ENCODE results near the gene TUG1.

The TUG1 gene

DNA sequence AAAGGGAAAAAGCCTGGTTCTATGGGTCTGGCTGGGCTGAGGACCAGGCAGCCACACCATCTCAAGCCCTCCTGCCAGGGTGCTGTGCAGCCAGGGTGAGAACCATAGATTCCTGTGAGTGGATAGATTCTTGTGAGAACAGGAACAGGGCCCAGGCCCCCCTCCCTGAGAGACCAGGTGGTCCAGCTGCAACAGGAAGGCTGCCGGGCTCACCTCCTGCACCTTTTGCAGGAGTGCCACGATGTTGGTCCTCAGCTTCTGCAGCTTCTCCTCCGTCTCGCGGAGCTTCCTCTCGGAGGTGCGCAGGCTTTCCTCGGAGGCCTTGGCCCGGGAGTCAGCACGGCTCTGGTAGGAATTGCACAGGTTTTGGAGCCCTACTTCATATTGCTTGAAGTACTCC is 41.3 kb upstream of the TUG1 start:
- Histone ChIP-seq H3K36me3 (ENCODE audit: insufficient read depth) (no peaks in the 10 kb centered on the region), H3K27ac (no peak overlapping the region), H3K4me3 (IDR thresholded peaks at IDR 0.05; ENCODE audit: insufficient read depth, low read depth, low read length) (no peak overlapping the region), H4K20me1 (ENCODE audit: insufficient read depth) (no peaks in the 10 kb centered on the region), H3K79me2 (ENCODE audit: insufficient read depth, low read depth) (no peaks in the 10 kb centered on the region), H2AFZ (ENCODE audit: low read depth) (no peak overlapping the region), H3K27me3 (ENCODE audit: insufficient read depth, low read depth) (no peaks in the 10 kb centered on the region), H3K4me1 (ENCODE audit: low read depth, poor library complexity, severe bottlenecking) (no peaks in the 10 kb centered on the region), H3K9ac (no peak overlapping the region), H3K4me2 (no peak overlapping the region)
- TF ChIP-seq, protein P1, sequence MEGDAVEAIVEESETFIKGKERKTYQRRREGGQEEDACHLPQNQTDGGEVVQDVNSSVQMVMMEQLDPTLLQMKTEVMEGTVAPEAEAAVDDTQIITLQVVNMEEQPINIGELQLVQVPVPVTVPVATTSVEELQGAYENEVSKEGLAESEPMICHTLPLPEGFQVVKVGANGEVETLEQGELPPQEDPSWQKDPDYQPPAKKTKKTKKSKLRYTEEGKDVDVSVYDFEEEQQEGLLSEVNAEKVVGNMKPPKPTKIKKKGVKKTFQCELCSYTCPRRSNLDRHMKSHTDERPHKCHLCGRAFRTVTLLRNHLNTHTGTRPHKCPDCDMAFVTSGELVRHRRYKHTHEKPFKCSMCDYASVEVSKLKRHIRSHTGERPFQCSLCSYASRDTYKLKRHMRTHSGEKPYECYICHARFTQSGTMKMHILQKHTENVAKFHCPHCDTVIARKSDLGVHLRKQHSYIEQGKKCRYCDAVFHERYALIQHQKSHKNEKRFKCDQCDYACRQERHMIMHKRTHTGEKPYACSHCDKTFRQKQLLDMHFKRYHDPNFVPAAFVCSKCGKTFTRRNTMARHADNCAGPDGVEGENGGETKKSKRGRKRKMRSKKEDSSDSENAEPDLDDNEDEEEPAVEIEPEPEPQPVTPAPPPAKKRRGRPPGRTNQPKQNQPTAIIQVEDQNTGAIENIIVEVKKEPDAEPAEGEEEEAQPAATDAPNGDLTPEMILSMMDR (conservative IDR thresholded peaks at IDR 0.05; ENCODE audit: low read depth, low read length) = no peak

DNA sequence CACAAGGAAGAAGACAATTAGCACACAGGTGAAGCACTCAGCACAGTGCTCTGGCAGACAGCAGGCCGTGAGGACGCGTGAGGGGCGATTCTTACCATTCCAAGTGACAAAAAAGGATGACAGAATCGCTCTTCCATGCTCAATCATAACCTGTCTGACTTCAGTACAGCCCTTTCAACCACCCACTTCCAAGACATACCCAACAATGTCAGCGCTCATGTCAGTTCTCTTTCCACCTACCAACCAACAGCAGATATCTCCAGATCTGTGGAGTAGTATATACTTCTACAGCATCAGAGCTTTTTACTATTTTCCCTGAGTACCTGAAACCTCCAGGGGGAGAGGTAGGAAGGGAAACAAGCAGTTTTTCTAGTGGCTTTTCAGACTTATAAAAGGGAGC is 40.7 kb upstream of the TUG1 start:
- no peak overlapping the region for H3K9ac ChIP-seq
- TF ChIP-seq, protein P1 (conservative IDR thresholded peaks at IDR 0.05; ENCODE audit: low read depth, low read length) = no peak
- no peaks in the 10 kb centered on the region for H3K27me3 ChIP-seq (ENCODE audit: insufficient read depth, low read depth)
- H3K4me1 ChIP-seq (ENCODE audit: low read depth, poor library complexity, severe bottlenecking) = no peaks in the 10 kb centered on the region
- H3K79me2 ChIP-seq (ENCODE audit: insufficient read depth, low read depth) = no peaks in the 10 kb centered on the region
- no peak overlapping the region for H3K4me3 ChIP-seq (IDR thresholded peaks at IDR 0.05; ENCODE audit: insufficient read depth, low read depth, low read length)
- no peak overlapping the region for H2AFZ ChIP-seq (ENCODE audit: low read depth)
- H3K27ac ChIP-seq = no peak overlapping the region
- H3K4me2 ChIP-seq = no peak overlapping the region
- H4K20me1 ChIP-seq (ENCODE audit: insufficient read depth) = no peaks in the 10 kb centered on the region
- H3K36me3 ChIP-seq (ENCODE audit: insufficient read depth) = no peaks in the 10 kb centered on the region

DNA sequence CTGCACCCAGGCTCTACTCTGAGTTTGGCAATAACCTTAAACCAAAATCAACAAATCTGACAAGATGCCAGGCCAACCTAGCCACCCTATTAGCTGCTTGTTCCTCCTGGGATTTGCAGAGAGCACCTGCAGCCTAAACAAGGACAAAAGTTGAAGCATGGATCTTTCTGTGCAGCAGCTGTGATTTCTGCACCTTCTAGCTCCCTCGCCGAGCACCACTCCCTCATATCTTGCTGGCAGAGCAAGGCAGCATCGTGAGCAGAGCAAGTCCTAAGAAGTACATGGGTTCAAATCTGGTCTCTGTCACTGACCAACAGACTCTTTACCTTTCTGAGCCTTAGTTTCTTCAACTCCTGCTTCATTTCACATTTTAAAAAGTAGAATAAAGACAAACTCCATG is 38.8 kb upstream of the TUG1 start:
- Histone ChIP-seq H3K27ac (no peak overlapping the region), H3K4me2 (no peak overlapping the region), H3K4me3 (IDR thresholded peaks at IDR 0.05; ENCODE audit: insufficient read depth, low read depth, low read length) (no peak overlapping the region), H3K36me3 (ENCODE audit: insufficient read depth) (peaks cover 3% of the 10 kb centered on the region; the same call in 1 of the 2 replicates), H3K9ac (no peak overlapping the region), H2AFZ (ENCODE audit: low read depth) (no peak overlapping the region), H4K20me1 (ENCODE audit: insufficient read depth) (no peaks in the 10 kb centered on the region), H3K27me3 (ENCODE audit: insufficient read depth, low read depth) (no peaks in the 10 kb centered on the region), H3K79me2 (ENCODE audit: insufficient read depth, low read depth) (no peaks in the 10 kb centered on the region), H3K4me1 (ENCODE audit: low read depth, poor library complexity, severe bottlenecking) (no peaks in the 10 kb centered on the region)
- TF ChIP-seq, protein P1 (conservative IDR thresholded peaks at IDR 0.05; ENCODE audit: low read depth, low read length) = no peak

DNA sequence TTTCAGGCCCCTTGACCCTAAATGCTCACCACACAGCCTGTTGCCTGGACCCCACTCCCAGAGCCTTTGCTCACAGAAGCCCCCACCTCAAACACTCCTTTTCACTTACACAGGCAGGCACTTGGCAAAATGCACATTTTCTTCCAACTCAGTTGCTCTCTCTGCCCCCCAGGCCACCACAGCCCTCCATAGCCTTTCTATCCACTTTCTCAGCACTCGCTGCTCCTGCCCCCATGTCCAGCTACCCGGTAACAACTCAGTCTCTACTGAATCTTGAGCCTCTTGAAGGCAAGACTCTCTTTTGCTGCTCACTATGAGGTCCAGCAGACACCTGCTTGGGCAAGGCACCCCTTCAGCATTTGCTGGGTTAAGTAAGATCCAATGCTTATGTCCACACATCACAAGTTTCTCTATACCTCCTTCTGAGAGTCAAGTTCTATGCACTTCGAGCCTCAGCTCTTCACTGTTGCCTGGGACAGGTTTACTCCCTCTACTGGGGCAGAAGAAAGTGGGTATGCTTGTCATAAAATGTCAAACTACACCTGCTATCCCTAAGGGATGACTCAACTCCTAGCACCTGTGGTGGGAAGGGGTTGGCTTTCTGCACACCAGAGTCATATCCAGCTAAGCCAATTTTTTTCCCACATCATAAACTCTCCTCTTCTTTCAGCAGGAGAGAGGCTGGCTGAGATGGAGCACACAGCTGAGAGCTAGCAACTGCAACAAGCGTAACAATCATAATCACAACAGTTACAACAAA is 37.3 kb upstream of the TUG1 start:
- Histone ChIP-seq H3K4me1 (ENCODE audit: low read depth, poor library complexity, severe bottlenecking) (no peaks in the 10 kb centered on the region), H3K27me3 (ENCODE audit: insufficient read depth, low read depth) (no peaks in the 10 kb centered on the region), H2AFZ (ENCODE audit: low read depth) (no peak overlapping the region), H3K9ac (no peak overlapping the region), H3K36me3 (ENCODE audit: insufficient read depth) (peaks cover 7% of the 10 kb centered on the region; the same call in 1 of the 2 replicates), H3K27ac (no peak overlapping the region), H4K20me1 (ENCODE audit: insufficient read depth) (no peaks in the 10 kb centered on the region), H3K4me3 (IDR thresholded peaks at IDR 0.05; ENCODE audit: insufficient read depth, low read depth, low read length) (no peak overlapping the region), H3K79me2 (ENCODE audit: insufficient read depth, low read depth) (no peaks in the 10 kb centered on the region), H3K4me2 (no peak overlapping the region)
- TF ChIP-seq, protein P1 (conservative IDR thresholded peaks at IDR 0.05; ENCODE audit: low read depth, low read length) = no peak
